GM21515 (cell line): ENCODE measurements around the gene CERS1.

Experiments
- ATAC-seq: cut with Tn5 transposase; IDR thresholded peaks from one replicate; pipeline ENCODE4 v1.9.1; 2021; ENCODE audit not compliant: unreplicated experiment

Gene CERS1

GRCh38 chr19:18895824-18896341, at the start of gene CERS1:
CERS1 (minus strand) TSS chr19:18896158; CDS start chr19:18896072, 86 bp downstream.
- no peak for ATAC-seq

DNA sequence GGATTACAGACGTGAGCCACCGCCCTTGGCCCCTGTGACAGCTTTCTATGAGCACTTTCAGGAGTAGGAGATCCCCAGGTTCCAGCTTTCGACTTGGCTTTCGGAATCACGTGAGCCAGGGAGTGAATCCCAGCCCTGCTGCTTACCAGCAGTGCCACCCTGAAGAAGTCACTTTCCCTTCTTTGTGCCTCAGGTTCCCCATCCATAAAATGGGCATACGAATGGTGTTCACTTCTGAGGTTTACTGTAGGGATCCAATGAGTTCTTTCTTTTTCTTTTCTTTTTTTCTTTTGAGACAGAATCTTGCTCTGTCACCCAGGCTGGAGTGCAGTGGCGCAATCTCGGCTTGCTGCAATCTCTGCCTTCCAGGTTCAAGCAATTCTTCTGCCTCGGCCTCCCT, 49.3 kb upstream of the CERS1 start:
- no peak for ATAC-seq

DNA sequence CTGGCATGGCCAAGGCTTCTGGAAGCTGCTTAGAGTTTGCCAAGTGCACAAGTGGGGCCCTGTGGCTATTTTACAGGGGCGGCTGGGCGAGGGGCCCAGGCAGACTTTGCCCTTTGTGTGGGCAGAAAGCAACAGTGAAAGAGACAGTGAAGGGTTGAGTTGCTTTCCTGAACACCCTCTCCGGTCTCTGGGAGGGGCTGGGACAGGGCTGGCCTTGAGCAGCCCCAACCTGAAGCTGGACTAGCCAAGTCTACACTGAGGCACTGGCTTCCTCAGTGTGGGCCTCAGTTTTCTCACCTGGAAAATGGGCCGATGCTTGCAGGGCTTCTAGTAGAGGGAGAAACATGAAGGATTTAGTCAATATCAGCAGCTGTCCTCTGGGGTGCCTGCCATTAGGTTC, 47.5 kb upstream of the CERS1 start:
- ATAC-seq = no peak

DNA sequence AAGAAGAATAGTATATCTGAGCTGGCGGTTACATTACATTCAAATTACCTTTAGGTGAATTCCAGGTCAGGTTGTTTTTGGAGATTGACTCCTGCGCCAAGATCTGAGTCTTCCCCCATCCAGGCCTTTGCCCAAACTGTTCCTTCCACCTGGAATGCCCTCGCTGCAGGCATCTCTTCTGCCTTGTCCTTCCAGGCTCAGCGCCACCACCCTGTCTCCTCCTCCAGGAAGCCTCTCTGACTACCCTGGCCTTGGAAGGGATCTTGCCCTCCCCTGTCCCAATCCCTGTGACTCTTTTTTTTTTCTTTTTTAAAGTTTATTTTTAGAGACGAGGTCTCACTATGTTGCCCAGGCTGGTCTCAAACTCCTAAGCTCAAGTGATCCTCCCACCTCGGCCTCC, 46.7 kb upstream of the CERS1 start:
- no peak for ATAC-seq

- ATAC-seq = no peak
These were observed 45.8 kb upstream of the CERS1 start for GRCh38 chr19:18941628-18942354.

- ATAC-seq = no peak
These were observed 45.0 kb upstream of the CERS1 start, which contains the start of gene HOMER3 for GRCh38 chr19:18940769-18941627. HOMER3 (minus strand) TSS chr19:18941217; CDS start chr19:18938982, 2,235 bp downstream.

GRCh38 chr19:18939922-18940768, 44.2 kb upstream of the CERS1 start:
- ATAC-seq = no peak

DNA sequence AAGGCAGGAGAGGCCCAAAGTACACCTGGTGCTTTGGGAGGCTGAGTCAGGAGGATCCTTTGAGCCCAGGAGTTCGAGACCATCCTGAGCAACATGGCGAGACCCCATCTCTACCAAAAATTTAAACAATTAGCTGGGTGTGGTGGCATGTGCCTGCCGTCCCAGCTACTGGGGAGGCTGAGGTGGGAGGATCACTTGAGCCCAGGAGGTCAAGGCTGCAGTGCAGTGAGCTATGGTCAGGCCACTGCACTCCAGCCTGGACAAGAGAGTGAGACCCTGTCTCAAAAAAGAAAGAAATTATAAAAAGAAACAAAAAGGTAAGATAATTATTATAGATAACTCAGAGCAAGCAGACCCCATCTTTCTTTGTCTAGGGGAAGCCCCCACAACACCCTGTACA, 43.2 kb upstream of the CERS1 start:
- ATAC-seq = no peak

GRCh38 chr19:18933297-18933696, 37.3 kb upstream of the CERS1 start:
- ATAC-seq = no peak

DNA sequence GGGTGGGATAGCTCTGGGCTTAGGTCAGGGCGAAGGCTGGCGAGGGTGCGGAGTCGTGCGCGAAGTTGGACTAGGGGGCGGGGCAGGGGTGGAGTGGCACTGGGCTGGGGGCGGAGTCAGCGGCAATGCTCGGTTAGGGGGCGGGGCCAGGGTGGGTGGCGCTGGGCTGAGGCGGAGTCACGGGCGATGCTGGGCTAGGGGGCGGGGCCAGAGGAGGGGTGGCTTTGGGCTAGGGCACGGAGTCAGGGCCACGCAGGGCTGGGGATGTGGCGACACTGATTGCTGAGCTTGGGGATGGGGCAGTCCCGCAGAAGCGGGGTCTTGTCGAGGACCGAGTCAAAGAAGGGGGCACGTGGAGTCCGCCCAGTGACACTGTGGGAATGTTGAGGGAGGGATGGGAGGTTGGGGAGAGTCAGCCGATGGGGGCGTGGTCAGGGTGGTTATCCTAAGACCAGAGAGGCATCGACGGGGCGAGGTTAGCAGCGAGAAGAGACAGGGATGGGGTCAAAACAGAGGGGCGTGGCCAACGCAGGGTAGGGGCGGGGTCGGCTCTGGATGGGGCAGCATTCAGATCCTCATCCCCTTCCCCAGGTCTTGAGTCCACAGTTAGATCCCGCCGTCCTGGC, 36.4 kb upstream of the CERS1 start:
- ATAC-seq = no peak

GRCh38 chr19:18931316-18932162, 35.6 kb upstream of the CERS1 start:
- ATAC-seq = no peak

- ATAC-seq = no peak
These were observed 33.4 kb upstream of the CERS1 start for GRCh38 chr19:18929311-18929710.

DNA sequence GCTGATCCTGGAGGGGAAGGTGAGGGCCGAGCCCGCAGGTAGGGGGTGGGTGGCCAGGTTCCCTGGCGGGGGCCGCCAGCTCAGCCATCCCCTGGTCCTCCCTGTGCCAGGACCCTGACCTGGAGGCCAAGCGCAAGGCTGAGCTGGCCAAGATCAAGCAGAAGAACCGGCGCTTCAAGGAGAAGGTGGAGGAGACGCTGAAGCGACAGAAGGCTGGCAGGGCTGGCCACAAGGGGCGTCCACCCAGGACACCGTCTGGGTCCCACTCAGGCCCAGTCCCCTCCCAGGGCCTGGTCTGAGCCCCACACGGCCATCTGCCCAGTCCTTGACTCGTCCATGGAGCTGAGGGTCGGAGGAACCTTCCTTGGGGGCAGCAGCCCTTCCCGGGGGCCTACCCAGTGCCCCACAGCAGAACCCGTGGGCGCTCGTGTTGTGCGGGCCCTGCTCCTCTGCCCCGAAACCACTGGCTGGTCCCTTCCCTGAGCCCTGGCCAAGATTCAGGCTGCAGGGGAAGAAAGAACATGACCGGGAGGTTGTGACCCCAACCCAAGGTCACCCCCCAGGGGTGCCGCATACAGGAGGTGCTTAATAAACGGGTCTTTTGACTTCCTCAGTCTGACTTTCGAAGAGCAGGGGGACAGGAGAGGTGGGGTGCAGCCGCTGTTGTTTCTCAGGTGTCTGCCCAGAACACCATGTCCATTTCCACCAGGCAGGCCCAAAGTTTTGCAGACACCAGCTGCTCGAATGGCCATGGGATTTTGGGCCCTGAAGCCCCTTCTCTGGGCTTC, 32.3 kb upstream of the CERS1 start:
- ATAC-seq = no peak

DNA sequence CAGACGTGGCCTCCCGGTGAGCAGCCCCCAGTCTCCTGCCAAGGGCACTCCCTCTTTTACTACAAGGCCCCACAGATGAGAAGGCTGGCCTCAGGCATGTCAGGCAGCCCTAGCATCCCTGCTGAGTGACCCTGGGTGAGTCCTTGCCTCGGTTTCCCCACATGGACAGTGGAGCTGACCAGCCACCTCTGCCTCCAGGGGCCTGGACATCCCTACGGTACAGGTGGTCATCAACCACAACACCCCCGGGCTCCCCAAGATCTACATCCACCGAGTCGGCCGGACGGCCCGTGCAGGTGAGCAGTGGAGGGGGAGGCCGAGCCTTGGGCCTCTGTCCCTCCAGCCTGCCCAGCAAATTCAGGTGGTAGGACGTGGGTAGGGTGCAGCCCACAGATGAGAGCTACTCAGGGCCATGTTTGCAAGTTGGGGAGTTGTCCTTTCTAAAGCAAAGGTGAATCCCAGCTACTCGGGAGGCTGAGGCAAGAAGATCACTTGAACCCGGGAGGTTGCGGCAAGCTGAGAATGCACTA, 28.8 kb upstream of the CERS1 start:
- ATAC-seq = no peak

- no peak for ATAC-seq
These were observed 26.4 kb upstream of the CERS1 start for GRCh38 chr19:18922228-18922985.

DNA sequence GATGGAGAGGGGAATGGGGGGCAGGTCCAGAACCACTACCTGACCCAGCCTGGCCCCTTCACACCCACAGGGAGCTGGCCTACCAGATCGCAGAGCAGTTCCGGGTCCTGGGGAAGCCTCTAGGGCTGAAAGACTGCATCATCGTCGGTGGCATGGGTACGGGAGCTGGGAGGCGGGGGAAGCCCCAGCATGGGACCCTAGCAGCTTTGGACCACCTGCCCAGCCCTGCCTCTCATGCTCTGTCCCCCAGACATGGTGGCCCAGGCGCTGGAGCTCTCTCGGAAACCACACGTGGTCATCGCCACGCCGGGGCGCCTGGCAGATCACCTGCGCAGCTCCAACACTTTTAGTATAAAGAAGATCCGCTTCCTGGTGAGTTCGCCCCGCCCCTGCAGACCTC, 25.6 kb upstream of the CERS1 start:
- no peak for ATAC-seq

- no peak for ATAC-seq
These were observed 24.4 kb upstream of the CERS1 start for GRCh38 chr19:18920400-18920799.

- no peak for ATAC-seq
These were observed 23.9 kb upstream of the CERS1 start for GRCh38 chr19:18919900-18920214.
